HepG2 (cell line): Measurements from ENCODE around the gene SIRT7. TPM values are rescaled to one million over a fixed set of nuclear protein-coding genes. Genes with fewer than 3 reads are reported as not detected.

Experiments
- AGO2 ChIP-seq: fragments of 200-400 bp; formaldehyde crosslinking; optimal IDR thresholded peaks from 2 replicates; pipeline ENCODE3; 2017; ENCODE audit warnings: mild to moderate bottlenecking, low read depth, low read length, moderate library complexity
- ATF4 ChIP-seq, 2 experiments: fragments of 450-650 bp in 1 of 2; sonication (generic) in 1 of 2; formaldehyde crosslinking; IDR thresholded peaks; 2 replicates each; pipeline versions ENCODE4 v1.5.0 to v1.8.0; 2020 to 2022; ENCODE audit warnings: mild to moderate bottlenecking in 1 of 2, missing genetic modification reagents in 1 of 2
- ATF5 ChIP-seq: sonication (generic); formaldehyde crosslinking; IDR thresholded peaks from 2 replicates; pipeline ENCODE4 v1.4.0; 2020; ENCODE audit warnings: mild to moderate bottlenecking, low read depth, missing genetic modification reagents
- CHCHD3 ChIP-seq: sonication (generic); formaldehyde crosslinking; IDR thresholded peaks from 2 replicates; pipeline ENCODE4 v1.8.0; 2022; ENCODE audit warnings: mild to moderate bottlenecking, missing genetic modification reagents, moderate library complexity
- FLYWCH1 ChIP-seq: sonication (generic); formaldehyde crosslinking; IDR thresholded peaks from 2 replicates; pipeline ENCODE4 v1.8.1; 2023; ENCODE audit warnings: mild to moderate bottlenecking, missing genetic modification reagents
- HNRNPL ChIP-seq: fragments of 200-400 bp; formaldehyde crosslinking; IDR thresholded peaks from 2 replicates; pipeline ENCODE4 v1.6.1; 2017; ENCODE audit warnings: mild to moderate bottlenecking, low read depth, low read length
- MTA1 ChIP-seq: sonication (generic); formaldehyde crosslinking; IDR thresholded peaks from 2 replicates; pipeline ENCODE4 v1.4.0; 2020; ENCODE audit warnings: missing genetic modification reagents, mild to moderate bottlenecking, borderline replicate concordance
- NAIF1 ChIP-seq: sonication (generic); formaldehyde crosslinking; IDR thresholded peaks from 2 replicates; pipeline ENCODE4 v1.5.0; 2020; ENCODE audit warnings: mild to moderate bottlenecking, missing genetic modification reagents, borderline replicate concordance
- NONO ChIP-seq, 2 experiments: fragments of 450-650 bp in 1 of 2; sonication (generic) in 1 of 2; formaldehyde crosslinking in 1 of 2; IDR thresholded peaks in 1 of 2; conservative IDR thresholded peaks in 1 of 2; 2 replicates each; pipeline versions ENCODE4 v1.6.1 to v1.8.0; 2017 to 2022; ENCODE audit warnings: mild to moderate bottlenecking in 1 of 2, missing genetic modification reagents in 1 of 2, moderate library complexity in 1 of 2
- NR0B2 ChIP-seq: sonication (generic); formaldehyde crosslinking; IDR thresholded peaks from 2 replicates; pipeline ENCODE4 v1.4.0; 2020; ENCODE audit warnings: mild to moderate bottlenecking, missing genetic modification reagents
- TBX2 ChIP-seq: sonication (generic); formaldehyde crosslinking; IDR thresholded peaks from 2 replicates; pipeline ENCODE4 v1.5.0; 2020; ENCODE audit warnings: missing genetic modification reagents, mild to moderate bottlenecking, borderline replicate concordance
- ZC3H4 ChIP-seq: sonication (generic); formaldehyde crosslinking; IDR thresholded peaks from 2 replicates; pipeline ENCODE4 v1.4.0; 2020; ENCODE audit warnings: missing genetic modification reagents, borderline replicate concordance
- ZMYM3 ChIP-seq: sonication (generic); formaldehyde crosslinking; IDR thresholded peaks from 2 replicates; pipeline ENCODE4 v1.5.1; 2020; ENCODE audit warnings: mild to moderate bottlenecking, missing genetic modification reagents
- ZNF253 ChIP-seq: sonication (generic); formaldehyde crosslinking; IDR thresholded peaks from 2 replicates; pipeline ENCODE4 v1.8.0; 2022; ENCODE audit warnings: mild to moderate bottlenecking, missing genetic modification reagents, borderline replicate concordance
- ZNF34 ChIP-seq: sonication (generic); formaldehyde crosslinking; IDR thresholded peaks from 2 replicates; pipeline ENCODE4 v1.4.0; 2020; ENCODE audit warnings: mild to moderate bottlenecking, missing genetic modification reagents, borderline replicate concordance
- ZNF562 ChIP-seq: sonication (generic); formaldehyde crosslinking; IDR thresholded peaks from 2 replicates; pipeline ENCODE4 v1.8.0; 2022; ENCODE audit warnings: missing genetic modification reagents, borderline replicate concordance
- ZNF615 ChIP-seq: sonication (generic); formaldehyde crosslinking; IDR thresholded peaks from 2 replicates; pipeline ENCODE4 v1.5.0; 2020; ENCODE audit warnings: mild to moderate bottlenecking, missing genetic modification reagents, borderline replicate concordance
- ZNF678 ChIP-seq: sonication (generic); formaldehyde crosslinking; IDR thresholded peaks from 2 replicates; pipeline ENCODE4 v1.4.0; 2020; ENCODE audit warnings: mild to moderate bottlenecking, missing genetic modification reagents
- ZNF691 ChIP-seq: sonication (generic); formaldehyde crosslinking; IDR thresholded peaks from 2 replicates; pipeline ENCODE4 v1.4.0; 2020; ENCODE audit warnings: missing genetic modification reagents, low read depth, mild to moderate bottlenecking, borderline replicate concordance
- ZNF724P ChIP-seq: sonication (generic); formaldehyde crosslinking; IDR thresholded peaks from 2 replicates; pipeline ENCODE4 v1.8.0; 2022; ENCODE audit warnings: missing genetic modification reagents, borderline replicate concordance
- ZNF776 ChIP-seq: sonication (generic); formaldehyde crosslinking; IDR thresholded peaks from 2 replicates; pipeline ENCODE4 v1.4.0; 2020; ENCODE audit warnings: mild to moderate bottlenecking, missing genetic modification reagents
- ZSCAN29 ChIP-seq: sonication (generic); formaldehyde crosslinking; conservative IDR thresholded peaks from 2 replicates; pipeline ENCODE4 v1.4.0; 2020; ENCODE audit warnings: mild to moderate bottlenecking, missing genetic modification reagents
- polyA plus RNA-seq, 8 experiments: library from polyadenylated mRNA; depleted of rRNA in 3 of 8; stranded (reverse) in 7 of 8; unstranded in 1 of 8; fragments of >200 nt; fragmentation: Illumina TruSeq in 4 of 8; extraction: Trizol in 4 of 8; gene quantifications; 2 replicates each; pipeline versions ENCODE4 v1.2.1 to v1.2.3, GENCODE V29; 2011 to 2016; ENCODE audit warnings: low read depth in 4 of 8, missing spikeins in 1 of 8, mixed read lengths in 1 of 8; ENCODE audit not compliant: insufficient read depth in 1 of 8
- total RNA-seq, 5 experiments: library from RNA; depleted of rRNA; stranded (reverse); fragments of >200 nt; fragmentation: Illumina TruSeq; extraction: Trizol; gene quantifications; 2 replicates each; pipeline ENCODE4 v1.2.3, GENCODE V29; 2016; ENCODE audit warnings: low read depth in 1 of 5
- TF ChIP-seq, protein P1 (sequence below): sonication (generic); formaldehyde crosslinking; IDR thresholded peaks from 2 replicates; pipeline ENCODE4 v1.9.0; 2021; ENCODE audit warnings: missing genetic modification reagents, borderline replicate concordance

Gene SIRT7
- total and polyA plus RNA-seq, 2 of the 13 experiments (the other 11 are each of a cell fraction or from before 2014, with no cell fraction given), result 8.3 to 24.8 TPM

GRCh38 chr17:81931557-81932332, 13.8 kb upstream of the SIRT7 start (continued):
- TF ChIP-seq ZNF34 (CRISPR knock-in tag) (peak; percentile 68; the same call in 1 of the 2 replicates), MTA1 (CRISPR knock-in tag) (0 out of 2 replicates have a peak, but pooled peaks have one; percentile 17), NONO (IDR thresholded peaks at IDR 0.05) (no peak), NONO (CRISPR knock-in tag; conservative IDR thresholded peaks at IDR 0.05) (peak; percentile 60; the same call in 1 of the 2 replicates), ZNF776 (CRISPR knock-in tag) (0 out of 2 replicates have a peak, but pooled peaks have one; percentile 60), ZNF691 (peak; percentile 31; the same call in 1 of the 2 replicates), AGO2 (peak; percentile 97), TBX2 (no peak), ZNF615 (CRISPR knock-in tag) (0 out of 2 replicates have a peak, but pooled peaks have one; percentile 40), ZC3H4 (0 out of 2 replicates have a peak, but pooled peaks have one; percentile 13), NAIF1 (CRISPR knock-in tag) (0 out of 2 replicates have a peak, but pooled peaks have one; percentile 32), CHCHD3 (CRISPR knock-in tag) (no peak), FLYWCH1 (0 out of 2 replicates have a peak, but pooled peaks have one; percentile 65), ATF4 (CRISPR knock-in tag; IDR thresholded peaks at IDR 0.05) (peak in 1 of 2 experiments; percentile 26; a peak in 1 of 4 replicates), HNRNPL (peak; percentile 57; the same call in 1 of the 2 replicates), ZNF562 (CRISPR knock-in tag) (0 out of 2 replicates have a peak, but pooled peaks have one; percentile 5), ZNF724P (CRISPR knock-in tag) (no peak), ATF5 (CRISPR knock-in tag) (0 out of 2 replicates have a peak, but pooled peaks have one; percentile 28), NR0B2 (CRISPR knock-in tag) (peak; percentile 21; the same call in 1 of the 2 replicates), ZNF253 (CRISPR knock-in tag) (0 out of 2 replicates have a peak, but pooled peaks have one; percentile 5), ZNF678 (CRISPR knock-in tag) (0 out of 2 replicates have a peak, but pooled peaks have one; percentile 20), ZMYM3 (CRISPR knock-in tag) (no peak), ZSCAN29 (CRISPR knock-in tag) (0 out of 2 replicates have a peak, but pooled peaks have one; percentile 30)
- TF ChIP-seq, protein P1, sequence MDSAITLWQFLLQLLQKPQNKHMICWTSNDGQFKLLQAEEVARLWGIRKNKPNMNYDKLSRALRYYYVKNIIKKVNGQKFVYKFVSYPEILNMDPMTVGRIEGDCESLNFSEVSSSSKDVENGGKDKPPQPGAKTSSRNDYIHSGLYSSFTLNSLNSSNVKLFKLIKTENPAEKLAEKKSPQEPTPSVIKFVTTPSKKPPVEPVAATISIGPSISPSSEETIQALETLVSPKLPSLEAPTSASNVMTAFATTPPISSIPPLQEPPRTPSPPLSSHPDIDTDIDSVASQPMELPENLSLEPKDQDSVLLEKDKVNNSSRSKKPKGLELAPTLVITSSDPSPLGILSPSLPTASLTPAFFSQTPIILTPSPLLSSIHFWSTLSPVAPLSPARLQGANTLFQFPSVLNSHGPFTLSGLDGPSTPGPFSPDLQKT (CRISPR knock-in tag), result no peak
